CD4-positive, alpha-beta T cell (primary cell): ENCODE measurements around the gene SMYD4. TPM values are rescaled to one million over a fixed set of nuclear protein-coding genes. Genes with fewer than 3 reads are reported as not detected.

Experiments used
- ATAC-seq: fragments of 200-7000 bp; cut with Tn5 transposase; one replicate; pipeline ENCODE4 v1.10.0; 2022; ENCODE audit warnings: mild to moderate bottlenecking; ENCODE audit not compliant: poor library complexity
- CTCF ChIA-PET: fragments of 350-600 bp; sonication (Branson Sonifier 250); formaldehyde crosslinking; loops from one replicate; lab custom pipeline; 2021; ENCODE audit warnings: antibody characterized with exemption, inconsistent platforms; lab: Charles Lee
- POLR2A ChIA-PET: fragments of 350-600 bp; sonication (Branson Sonifier 250); formaldehyde crosslinking; loops from one replicate; lab custom pipeline; 2021; ENCODE audit warnings: antibody characterized with exemption, inconsistent platforms; lab: Charles Lee
- DNase-seq, 14 experiments: peaks; one replicate each; pipeline ENCODE4 v3.0.0-alpha.2; 2013 to 2020; ENCODE audit warnings: mixed read lengths in 2 of 14
- H3K27ac ChIP-seq, 2 donors: one replicate each; pipeline versions ENCODE4 v1.5.1 to v1.7.0; 2013; ENCODE audit warnings: low read length in 2 of 2, low read depth in 1 of 2, mild to moderate bottlenecking in 1 of 2
- H3K27me3 ChIP-seq, 2 experiments: 1 replicate in 1 of 2; 2 replicates in 1 of 2; pipeline versions ENCODE4 v1.6.1 to v1.7.0; 2013; ENCODE audit warnings: low read length in 2 of 2, control low read depth in 1 of 2, mild to moderate bottlenecking in 1 of 2, moderate library complexity in 1 of 2; ENCODE audit not compliant: insufficient read depth in 2 of 2, control insufficient read depth in 1 of 2
- H3K36me3 ChIP-seq: one replicate; pipeline ENCODE4 v1.6.1; 2013; ENCODE audit warnings: low read length, control low read depth; ENCODE audit not compliant: insufficient read depth
- H3K4me1 ChIP-seq: one replicate; pipeline ENCODE4 v1.6.1; 2013; ENCODE audit warnings: low read length, control low read depth; ENCODE audit not compliant: insufficient read depth
- H3K4me3 ChIP-seq: one replicate; pipeline ENCODE4 v1.5.1; 2013; ENCODE audit warnings: mild to moderate bottlenecking, low read length, moderate library complexity
- H3K9me3 ChIP-seq, 2 experiments: 1 replicate in 1 of 2; 2 replicates in 1 of 2; pipeline versions ENCODE4 v1.6.1 to v1.7.0; 2013; ENCODE audit warnings: low read length in 2 of 2, mild to moderate bottlenecking in 2 of 2, control low read depth in 1 of 2, moderate library complexity in 1 of 2; ENCODE audit not compliant: control insufficient read depth in 1 of 2, insufficient read depth in 1 of 2
- H3K27ac Mint-ChIP-seq: one replicate; pipeline ENCODE4 v1.8.0; 2020; ENCODE audit warnings: mixed read lengths
- H3K27me3 Mint-ChIP-seq: one replicate; pipeline ENCODE4 v1.8.0; 2021; ENCODE audit warnings: mixed read lengths
- H3K36me3 Mint-ChIP-seq: one replicate; pipeline ENCODE4 v1.8.0; 2021; ENCODE audit warnings: low read depth, mixed read lengths
- H3K4me1 Mint-ChIP-seq: one replicate; pipeline ENCODE4 v1.8.0; 2021; ENCODE audit warnings: low read depth, mixed read lengths
- H3K4me3 Mint-ChIP-seq: one replicate; pipeline ENCODE4 v1.8.0; 2020; ENCODE audit warnings: mild to moderate bottlenecking, mixed read lengths
- H3K9me3 Mint-ChIP-seq: one replicate; pipeline ENCODE4 v1.8.0; 2020; ENCODE audit warnings: mixed read lengths
- CTCF ChIP-seq: fragments of 200-600 bp; IDR thresholded peaks from one replicate; pipeline ENCODE4 v1.8.0; 2022; ENCODE audit warnings: antibody characterized with exemption, mild to moderate bottlenecking
- intact Hi-C, 2 experiments: fragments of 100-400 bp; cut with DNase I in 1 of 2; cut with micrococcal nuclease in 1 of 2; formaldehyde crosslinking; loops; one replicate each; pipeline versions ENCODE4 v1.15.1 to v1.9.0; 2023 to 2025; cut with DNase I, micrococcal nuclease
- total RNA-seq, 174 experiments: library from RNA in 2 of 174; stranded (reverse) in 2 of 174; gene quantifications; one replicate each; pipeline ENCODE4 v1.2.3 and lab custom pipeline; 2021 to 2026

SMYD4 gene
- total RNA-seq, 2 experiments from 2014 or later = 9.3 to 10.6 TPM

DNA sequence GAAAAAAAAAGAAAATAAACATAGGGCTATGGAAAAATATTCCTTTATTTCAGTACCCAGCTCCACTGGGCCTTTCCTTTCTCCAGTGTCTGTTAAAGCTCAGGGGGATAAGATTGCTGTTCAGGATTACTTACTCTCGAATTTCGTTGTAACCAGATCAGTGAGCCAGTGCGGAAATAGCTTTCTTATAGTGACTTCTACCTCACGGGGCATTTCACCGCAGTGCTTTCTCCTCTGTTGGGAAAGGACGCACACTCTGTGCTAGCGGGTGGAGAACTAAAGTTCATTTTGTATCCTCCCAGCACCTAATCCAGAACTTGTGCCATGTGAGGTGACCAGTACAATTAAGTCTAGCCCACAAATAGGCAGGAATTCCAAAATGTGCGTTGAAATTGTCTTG, 38.4 kb upstream of the SMYD4 start:
- Histone ChIP-seq H3K27me3 (no peaks in the 10 kb centered on the region), H3K27ac (no peak overlapping the region), H3K9me3 (no peaks in the 10 kb centered on the region), H3K4me3 (no peak overlapping the region), H3K4me1 (peaks cover 35% of the 10 kb centered on the region), H3K36me3 (peaks cover 5% of the 10 kb centered on the region)
- Mint-ChIP-seq H3K27me3 (no peaks in the 10 kb centered on the region), H3K4me3 (no peak overlapping the region), H3K36me3 (peaks cover 24% of the 10 kb centered on the region), H3K9me3 (no peaks in the 10 kb centered on the region), H3K27ac (no peak overlapping the region), H3K4me1 (peaks cover 50% of the 10 kb centered on the region)
- TF ChIP-seq CTCF = no peak
- DNase-seq (no peak), ATAC-seq (no peak)
- intact Hi-C loops = no loop called here
- ChIA-PET POLR2A (no interaction called here), CTCF (no interaction called here)

DNA sequence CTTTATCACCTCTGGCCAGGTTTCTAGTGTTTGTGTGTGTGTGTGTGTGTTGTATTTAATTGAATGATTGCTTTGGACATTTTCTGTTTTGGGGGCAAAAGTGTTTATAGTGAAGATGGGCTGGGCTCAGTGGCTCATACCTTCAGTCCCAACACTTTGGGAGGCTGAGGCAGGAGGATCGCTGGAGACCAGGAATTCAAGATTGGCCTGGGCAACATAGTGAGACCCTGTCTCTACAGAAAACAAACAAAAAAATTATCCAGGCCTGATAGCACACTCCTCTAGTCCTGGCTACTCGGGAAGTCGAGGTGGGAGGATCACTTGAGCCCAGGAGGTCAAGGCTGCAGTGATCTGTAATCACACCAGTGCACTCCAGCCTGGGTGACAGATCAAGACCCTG, 37.6 kb upstream of the SMYD4 start:
- Histone ChIP-seq H3K36me3 (peaks cover 5% of the 10 kb centered on the region), H3K27me3 (no peaks in the 10 kb centered on the region), H3K4me3 (no peak overlapping the region), H3K27ac (no peak overlapping the region), H3K4me1 (peaks cover 28% of the 10 kb centered on the region), H3K9me3 (no peaks in the 10 kb centered on the region)
- Mint-ChIP-seq H3K4me1 (peaks cover 42% of the 10 kb centered on the region), H3K4me3 (no peak overlapping the region), H3K27me3 (no peaks in the 10 kb centered on the region), H3K36me3 (peaks cover 20% of the 10 kb centered on the region), H3K27ac (no peak overlapping the region), H3K9me3 (no peaks in the 10 kb centered on the region)
- CTCF ChIA-PET = no interaction called here
- intact Hi-C loops = no loop called here
- DNase-seq (no peak), ATAC-seq (no peak)
- POLR2A ChIA-PET = no interaction called here
- no peak for TF ChIP-seq CTCF

- Histone ChIP-seq H3K27me3 (no peaks in the 10 kb centered on the region), H3K27ac (no peak overlapping the region), H3K36me3 (peaks cover 8% of the 10 kb centered on the region), H3K9me3 (no peaks in the 10 kb centered on the region), H3K4me1 (peaks cover 15% of the 10 kb centered on the region), H3K4me3 (no peak overlapping the region)
- TF ChIP-seq CTCF = peak; percentile 81
- H3K4me3 Mint-ChIP-seq = no peak overlapping the region
- peak; percentile 20 to 80 (median 41) for DNase-seq
- H3K27ac Mint-ChIP-seq = no peak overlapping the region
- H3K4me1 Mint-ChIP-seq = peaks cover 24% of the 10 kb centered on the region
- intact Hi-C loops = loop anchor here (1.0 to 2.0 kb wide), 4 partner anchors 145 to 197 kb away; no protein-coding TSS in a partner anchor
- peaks cover 26% of the 10 kb centered on the region for H3K36me3 Mint-ChIP-seq
- H3K27me3 Mint-ChIP-seq = no peaks in the 10 kb centered on the region
- ChIA-PET POLR2A (interaction anchor here (1.0 to 1.2 kb wide), 3 partner anchors 36 to 181 kb away, joined by 3 to 4 read pairs (median 3); partner anchors contain the start of genes RPA1 and SMYD4), CTCF (interaction anchor here (0.7 to 1.8 kb wide), 8 partner anchors 9 to 149 kb away, joined by 3 to 13 read pairs (median 6); partner anchors contain the start of genes RPA1 and SMYD4)
- ATAC-seq = peak; percentile 70
- no peaks in the 10 kb centered on the region for H3K9me3 Mint-ChIP-seq
Measured at GRCh38 chr17:1865252-1866037, 35.7 kb upstream of the SMYD4 start.
